GM18873 (cell line): ENCODE results near the gene TMX3.
A peak's percentile ranks its signal among the peaks of the same experiment; 100 is the strongest.

Experiments
- ATAC-seq: cut with Tn5 transposase; IDR thresholded peaks from one replicate; pipeline ENCODE4 v1.9.1; 2021; ENCODE audit warnings: mild to moderate bottlenecking, moderate library complexity, moderate number of reproducible peaks; ENCODE audit not compliant: unreplicated experiment, low FRiP score

Gene TMX3, protein sequence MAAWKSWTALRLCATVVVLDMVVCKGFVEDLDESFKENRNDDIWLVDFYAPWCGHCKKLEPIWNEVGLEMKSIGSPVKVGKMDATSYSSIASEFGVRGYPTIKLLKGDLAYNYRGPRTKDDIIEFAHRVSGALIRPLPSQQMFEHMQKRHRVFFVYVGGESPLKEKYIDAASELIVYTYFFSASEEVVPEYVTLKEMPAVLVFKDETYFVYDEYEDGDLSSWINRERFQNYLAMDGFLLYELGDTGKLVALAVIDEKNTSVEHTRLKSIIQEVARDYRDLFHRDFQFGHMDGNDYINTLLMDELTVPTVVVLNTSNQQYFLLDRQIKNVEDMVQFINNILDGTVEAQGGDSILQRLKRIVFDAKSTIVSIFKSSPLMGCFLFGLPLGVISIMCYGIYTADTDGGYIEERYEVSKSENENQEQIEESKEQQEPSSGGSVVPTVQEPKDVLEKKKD

GRCh38 chr18:68714712-68715496, at the start of gene TMX3:
Gene TMX3 (minus strand): TSS chr18:68715108. CDS start chr18:68714981, 127 bp downstream.
- peak; percentile 95 for ATAC-seq

DNA sequence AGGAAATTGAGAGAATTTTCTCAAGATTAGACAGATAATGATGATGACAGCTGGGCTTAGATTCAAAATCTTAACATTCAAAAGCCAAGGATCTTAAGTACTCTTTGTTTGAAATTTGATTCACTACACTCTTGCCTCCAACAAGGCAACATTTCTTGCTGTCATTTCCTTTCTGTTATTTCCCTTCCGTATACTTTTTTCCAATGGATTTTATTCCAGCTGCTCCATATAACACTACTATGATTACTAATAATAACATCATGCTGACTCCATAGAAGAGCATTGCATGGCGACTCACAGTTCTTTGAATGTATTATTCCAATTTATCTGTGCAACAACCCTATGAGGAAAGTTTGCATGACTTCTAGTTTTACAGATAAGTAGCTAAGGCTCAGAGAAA, 49.1 kb upstream of the TMX3 start:
- ATAC-seq: no peak

GRCh38 chr18:68763083-68763482, 48.2 kb upstream of the TMX3 start:
- ATAC-seq: no peak

- no peak for ATAC-seq
Observed at GRCh38 chr18:68759308-68759707, 44.4 kb upstream of the TMX3 start.

DNA sequence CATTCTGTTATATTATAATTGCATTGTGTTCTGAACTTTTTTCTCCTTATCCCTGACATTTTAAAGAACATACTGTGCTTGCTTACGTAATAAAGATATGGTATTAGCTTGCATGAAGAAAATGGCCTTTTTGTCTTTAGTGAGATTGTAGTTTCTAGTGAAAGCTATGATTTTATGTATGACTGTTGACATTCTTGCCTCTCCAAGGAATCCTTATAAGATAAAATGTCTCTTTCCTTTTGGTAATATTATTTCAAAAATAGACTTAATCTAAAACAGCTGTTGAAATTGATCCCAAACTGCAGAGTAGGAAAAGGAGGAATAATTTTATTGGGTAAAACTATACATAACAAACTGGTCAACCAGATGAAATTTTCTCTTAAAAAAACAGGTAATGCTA, 42.2 kb upstream of the TMX3 start:
- no peak for ATAC-seq

- ATAC-seq: no peak
Observed at GRCh38 chr18:68742206-68742605, 27.3 kb upstream of the TMX3 start.

DNA sequence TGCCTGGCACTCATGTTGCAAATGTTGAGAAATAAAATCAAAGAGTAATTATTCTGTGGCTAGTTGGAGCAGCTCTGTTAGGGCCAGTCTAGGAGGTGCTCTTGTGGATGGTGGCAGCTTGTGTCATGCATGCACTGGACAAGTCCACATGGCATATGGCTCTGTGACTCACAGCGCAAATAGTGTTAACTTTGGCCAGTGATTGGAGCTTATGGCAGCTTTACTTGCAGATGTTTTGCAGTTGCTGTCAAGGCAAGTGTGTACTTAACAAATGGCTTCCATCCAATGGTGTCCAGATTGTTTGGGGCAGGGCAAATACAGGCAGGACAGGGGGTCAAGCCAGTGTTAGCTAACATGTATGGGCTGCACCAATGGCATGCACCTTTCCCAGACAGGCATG, 26.1 kb upstream of the TMX3 start:
- no peak for ATAC-seq

DNA sequence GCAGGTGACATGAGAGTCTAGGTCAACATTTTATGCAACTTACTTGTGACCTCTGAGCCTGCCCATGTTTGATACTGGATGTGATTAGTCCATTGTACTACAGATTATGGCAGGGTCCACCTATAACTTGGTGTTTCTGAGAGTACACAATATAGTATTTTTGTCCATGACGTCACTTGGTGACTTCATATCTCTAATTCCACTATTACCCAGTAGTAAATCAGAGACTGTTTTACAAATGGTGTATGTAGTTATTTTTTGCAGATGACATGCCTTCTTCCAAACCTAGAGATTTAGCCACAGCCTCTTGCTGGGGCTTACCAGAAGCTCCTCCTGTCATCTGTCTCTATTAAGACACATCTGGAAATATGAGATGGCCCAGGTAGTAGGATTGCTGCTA, 24.6 kb upstream of the TMX3 start:
- no peak for ATAC-seq

DNA sequence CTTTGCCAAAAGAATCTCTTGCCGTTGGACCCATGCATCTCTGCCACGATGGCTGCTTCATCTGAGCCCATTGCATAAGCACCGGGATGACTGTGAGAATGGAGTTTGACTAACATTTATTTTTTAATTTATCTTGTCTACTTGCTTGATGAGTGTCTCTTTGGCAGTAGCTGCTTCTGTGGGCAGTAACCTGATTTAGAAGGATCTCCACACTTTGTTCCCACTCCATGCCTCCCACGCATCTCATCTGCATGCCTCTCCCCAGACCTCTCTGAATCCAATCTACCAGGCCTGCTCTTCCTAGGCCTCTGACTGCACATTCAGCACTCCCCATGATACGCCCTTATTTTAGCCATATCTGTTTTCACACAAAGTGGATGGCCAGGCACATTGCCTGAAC, 23.7 kb upstream of the TMX3 start:
- ATAC-seq: no peak

DNA sequence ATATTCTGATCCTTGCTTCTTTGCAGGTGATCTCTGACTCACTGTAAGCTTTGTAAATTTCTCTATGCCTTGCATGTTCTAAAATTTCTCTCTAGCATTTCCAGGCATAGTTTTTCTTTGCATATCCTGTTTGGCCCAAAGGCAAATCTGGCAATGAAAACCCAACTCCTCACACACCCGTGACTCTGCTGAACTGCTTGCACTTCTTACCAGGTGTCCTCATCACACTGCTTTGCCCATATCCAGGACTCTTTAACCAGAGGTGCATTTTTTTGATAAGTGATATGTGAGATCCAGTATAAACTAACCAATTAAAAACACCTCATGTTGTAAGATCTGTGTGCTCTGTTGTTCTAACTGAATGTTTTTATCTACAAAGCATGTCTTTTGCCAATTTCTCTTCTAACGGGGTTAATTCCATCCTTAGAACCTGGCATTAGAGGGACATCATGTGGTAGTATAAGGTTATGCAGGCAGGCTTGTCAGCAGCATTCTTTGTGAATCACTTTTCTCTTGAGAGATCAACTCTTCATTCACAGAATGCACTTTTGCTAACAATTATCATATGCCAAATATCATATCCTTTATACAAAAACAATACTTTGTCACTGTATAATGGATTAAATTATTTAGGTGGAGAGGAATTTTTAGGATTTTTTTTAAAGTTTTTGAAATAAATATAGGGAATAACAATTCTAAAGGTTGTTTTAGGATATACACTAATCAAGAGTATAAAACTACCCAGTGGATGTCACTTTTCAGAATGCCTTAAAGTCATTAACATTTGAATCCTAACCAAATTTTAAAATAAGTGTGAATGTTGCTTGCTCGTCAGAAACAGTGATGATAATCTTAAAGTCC, 20.8 kb upstream of the TMX3 start:
- ATAC-seq: peak; percentile 84

DNA sequence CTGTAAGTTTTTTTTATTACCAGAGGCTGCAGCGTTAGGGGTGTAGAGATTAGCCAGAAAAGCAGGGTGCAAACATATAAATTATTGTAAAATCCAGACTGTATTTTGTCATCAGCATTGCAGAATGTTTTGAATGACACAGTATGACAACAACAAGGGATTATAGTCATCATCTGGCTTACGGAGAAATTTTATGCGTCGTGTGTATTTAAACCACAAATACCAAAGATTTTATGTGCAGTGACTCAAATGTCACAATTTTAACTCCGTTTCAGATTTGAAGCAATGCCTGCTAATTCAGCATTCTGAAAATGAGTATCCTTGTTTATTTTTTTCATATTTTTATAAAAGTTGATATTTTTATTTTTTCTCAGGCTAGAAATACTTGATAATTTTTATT, 19.4 kb upstream of the TMX3 start:
- no peak for ATAC-seq

DNA sequence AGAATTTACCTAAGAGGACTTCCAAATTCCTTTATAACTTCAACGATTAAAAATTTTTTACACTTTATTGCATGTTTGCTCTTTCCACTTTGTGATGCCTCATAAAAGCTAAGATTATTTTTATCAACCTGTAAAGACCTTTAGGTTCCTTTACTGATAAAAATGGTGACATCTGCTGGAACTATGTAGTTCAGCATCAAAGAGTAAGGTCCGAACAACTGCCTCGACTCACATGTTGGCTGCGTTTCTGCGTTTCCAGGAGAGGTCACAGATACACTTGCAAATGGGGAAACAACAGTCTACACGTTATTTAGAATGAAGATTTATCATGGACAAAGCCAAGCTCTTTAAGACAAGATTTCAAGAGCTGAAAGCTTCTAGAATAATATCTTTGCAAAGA, 18.8 kb upstream of the TMX3 start:
- ATAC-seq: no peak

GRCh38 chr18:68728081-68728700, 13.3 kb upstream of the TMX3 start:
- no peak for ATAC-seq

GRCh38 chr18:68727506-68727905, 12.6 kb upstream of the TMX3 start:
- ATAC-seq: no peak

DNA sequence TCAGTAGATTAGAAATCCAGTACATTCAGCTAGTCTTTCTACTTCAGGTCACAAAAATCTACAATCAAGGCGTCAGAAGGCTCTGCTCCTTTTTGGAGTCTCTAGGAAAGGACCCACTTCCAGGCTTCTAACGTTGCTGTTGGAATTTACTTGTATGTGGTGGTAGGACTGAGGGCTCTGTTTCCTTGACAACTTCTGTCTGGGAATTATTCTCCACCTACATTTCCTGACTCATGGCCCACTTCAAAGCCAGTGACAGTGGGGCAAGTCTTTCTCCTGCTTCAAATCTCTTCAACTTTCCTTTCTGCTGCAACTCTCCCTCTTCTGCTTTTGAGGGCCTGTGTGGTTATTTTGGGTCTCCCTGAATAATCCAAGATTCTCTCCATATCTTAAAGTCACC, 10.4 kb upstream of the TMX3 start:
- ATAC-seq: no peak

DNA sequence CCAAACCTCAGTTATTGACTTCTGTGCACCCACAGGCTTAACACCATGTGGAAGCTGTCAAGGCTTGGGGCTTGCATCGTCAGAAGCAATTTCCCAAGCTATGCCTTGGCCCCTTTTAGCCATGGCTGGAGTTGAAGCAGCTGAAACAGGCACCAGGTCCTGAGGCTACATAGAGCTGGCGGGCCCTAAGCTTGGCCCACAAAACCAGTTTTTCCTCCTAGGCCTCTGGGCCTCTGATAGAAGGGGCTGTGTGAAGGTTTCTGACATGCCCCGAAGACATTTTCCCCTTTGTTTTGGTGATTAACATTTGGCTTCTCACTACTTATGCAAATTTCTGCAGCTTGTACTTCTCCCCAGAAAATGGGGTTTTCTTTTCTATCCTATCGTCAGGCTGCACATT, 9.1 kb upstream of the TMX3 start:
- no peak for ATAC-seq

DNA sequence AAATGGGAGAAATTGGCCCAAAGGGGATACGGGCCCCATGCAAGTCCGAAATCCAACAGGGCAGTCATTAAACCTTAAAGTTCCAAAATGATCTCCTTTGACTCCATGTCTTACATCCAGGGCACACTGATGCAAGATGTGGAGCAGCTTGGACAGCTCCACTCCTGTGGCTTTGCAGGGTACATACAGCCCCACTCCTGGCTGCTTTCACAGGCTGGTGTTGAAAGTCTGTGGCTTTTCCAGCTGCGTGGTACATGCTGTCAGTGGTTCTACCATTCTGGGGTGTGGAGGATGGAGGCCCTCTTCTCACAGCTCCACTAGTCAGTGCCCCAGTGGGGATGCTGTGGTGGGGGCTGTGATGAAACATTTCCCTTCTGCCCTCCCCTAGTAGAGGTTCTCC, 8.6 kb upstream of the TMX3 start:
- ATAC-seq: no peak

GRCh38 chr18:68722821-68723220, 7.9 kb upstream of the TMX3 start:
- ATAC-seq: no peak

- ATAC-seq: peak; percentile 82
Observed at GRCh38 chr18:68721681-68722583, 7.0 kb upstream of the TMX3 start.
